Stimulated activated CD8-positive, alpha-beta memory T cell treated with anti-CD3 and anti-CD28 coated beads, Interleukin-2, amount 100 ng/mL, for 1 hour (primary cell): ENCODE data around the gene RAPGEF1.

Experiments used
- DNase-seq, 2 donors: peaks; one replicate each; pipeline ENCODE4 v3.0.0-alpha.2; 2020; ENCODE audit warnings: low read depth in 2 of 2

Gene RAPGEF1

GRCh38 chr9:131706608-131706970 lies 33.3 kb downstream of the RAPGEF1 start:
- no peak for DNase-seq

- no peak for DNase-seq
Observed at GRCh38 chr9:131704988-131705387, 34.9 kb downstream of the RAPGEF1 start.

DNA sequence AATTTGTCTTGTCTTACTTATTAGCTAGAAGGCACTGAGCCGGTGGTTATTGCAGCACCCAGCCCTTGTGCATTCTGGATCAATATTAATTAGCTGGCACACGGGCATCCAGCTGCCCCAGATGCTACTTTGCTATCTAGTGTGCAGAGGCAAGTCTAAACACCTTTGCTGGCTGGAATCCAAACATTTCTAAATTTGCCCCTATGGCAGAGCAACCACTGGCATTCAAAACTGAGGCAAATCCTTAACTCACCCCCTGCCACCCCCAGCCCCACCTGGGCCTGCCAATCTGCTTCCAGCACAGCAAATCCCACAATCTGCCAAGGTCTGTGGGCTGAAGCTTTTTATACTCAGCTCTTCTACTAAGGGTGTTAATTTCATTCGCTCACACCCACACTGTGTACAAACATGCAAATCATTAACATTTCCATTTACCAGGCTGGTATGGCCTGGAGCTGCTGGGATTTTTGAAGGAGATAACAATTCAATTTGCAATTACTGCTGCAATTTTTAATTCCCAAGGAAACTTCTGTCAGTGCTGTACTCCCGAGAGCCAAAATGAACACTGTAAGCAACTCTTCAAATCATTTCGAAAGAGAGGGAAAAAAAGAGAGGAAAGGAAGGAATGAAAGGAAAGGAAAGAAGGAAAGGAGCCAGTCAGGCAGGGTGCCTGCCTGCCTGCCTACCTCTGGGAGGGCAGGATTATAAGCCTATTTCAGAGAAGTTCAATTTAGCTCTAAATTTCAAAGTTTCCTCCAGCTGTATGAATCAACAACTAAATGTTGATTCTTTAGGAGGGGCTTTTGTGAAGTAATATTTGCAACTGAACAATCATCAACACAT lies 35.5 kb downstream of the RAPGEF1 start:
- no peak for DNase-seq

DNA sequence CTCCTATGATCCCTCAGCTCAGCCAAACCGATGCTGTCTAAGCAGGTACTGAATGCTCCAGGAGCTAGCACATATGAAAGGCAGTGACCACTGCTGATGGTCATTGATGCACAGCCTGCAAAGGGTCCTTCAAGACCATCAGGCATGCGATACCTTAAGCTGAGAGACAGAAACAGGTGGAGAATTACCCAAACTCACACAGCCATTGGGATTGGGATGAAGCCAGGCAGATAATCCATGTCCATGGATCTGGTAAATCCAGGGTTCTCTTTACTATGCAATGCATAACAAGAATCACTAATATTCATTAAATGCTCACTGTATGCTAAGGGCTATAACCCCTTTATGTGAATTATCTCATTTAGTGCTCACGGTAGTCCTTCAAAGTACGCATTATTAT lies 36.2 kb downstream of the RAPGEF1 start:
- DNase-seq = no peak

DNA sequence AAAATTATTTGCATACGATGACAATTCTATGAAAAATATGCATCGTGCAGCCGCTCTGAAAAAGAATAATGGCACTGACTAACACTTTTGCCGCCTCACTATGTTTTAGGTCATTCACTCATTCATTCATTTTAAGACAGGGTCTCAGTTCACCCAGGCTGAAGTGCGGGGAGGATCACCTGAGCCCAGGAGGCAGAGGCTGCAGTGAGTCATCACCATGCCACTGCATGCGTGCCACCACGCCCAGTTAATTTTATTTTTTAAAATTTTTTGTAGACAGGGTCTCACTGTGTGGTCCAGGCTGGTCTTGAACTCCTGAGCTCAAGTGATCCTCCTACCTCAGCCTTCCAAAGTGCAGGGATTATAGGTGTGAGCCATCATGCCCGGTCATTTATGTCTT lies 37.0 kb downstream of the RAPGEF1 start:
- no peak for DNase-seq

DNA sequence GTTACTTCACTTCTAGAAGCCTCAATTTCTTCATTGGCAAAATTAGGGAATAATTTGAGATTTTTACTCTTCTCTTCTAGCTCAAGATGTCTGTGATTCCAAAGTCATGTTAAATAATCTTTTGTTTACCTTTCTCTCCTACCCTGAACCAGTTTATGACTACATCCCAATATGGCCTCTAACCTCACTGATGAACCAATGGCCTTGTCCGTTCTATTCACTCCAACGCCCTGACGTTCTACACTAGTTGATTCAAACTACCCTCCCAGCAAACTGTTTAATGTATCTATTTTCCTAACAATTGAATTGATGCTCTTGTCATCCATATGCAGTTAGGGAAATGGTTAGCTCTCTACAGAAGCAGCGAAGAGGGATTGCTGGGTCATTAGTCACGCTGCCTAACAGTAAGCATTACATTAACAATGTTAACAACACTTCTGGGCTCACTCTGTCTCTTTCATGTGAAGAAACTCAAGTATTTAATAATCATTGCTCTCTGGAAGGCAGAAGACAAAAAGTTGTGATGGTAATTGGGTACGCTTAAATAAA lies 38.0 kb downstream of the RAPGEF1 start:
- DNase-seq = no peak

DNA sequence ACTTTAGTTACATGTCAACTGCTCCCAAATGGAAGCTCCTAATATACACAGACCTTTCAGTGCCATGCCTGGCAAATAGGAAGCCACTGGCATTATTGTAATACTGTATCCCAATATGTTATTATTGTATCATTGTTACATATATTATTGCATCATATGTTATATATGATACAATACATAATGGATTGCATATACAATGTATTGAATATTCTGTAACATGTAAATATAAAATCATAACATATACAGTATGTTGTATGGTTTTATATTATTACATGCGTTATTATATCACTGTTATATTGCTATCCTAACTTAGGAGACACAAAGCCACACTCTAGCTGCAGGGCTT lies 38.5 kb downstream of the RAPGEF1 start:
- no peak for DNase-seq

DNA sequence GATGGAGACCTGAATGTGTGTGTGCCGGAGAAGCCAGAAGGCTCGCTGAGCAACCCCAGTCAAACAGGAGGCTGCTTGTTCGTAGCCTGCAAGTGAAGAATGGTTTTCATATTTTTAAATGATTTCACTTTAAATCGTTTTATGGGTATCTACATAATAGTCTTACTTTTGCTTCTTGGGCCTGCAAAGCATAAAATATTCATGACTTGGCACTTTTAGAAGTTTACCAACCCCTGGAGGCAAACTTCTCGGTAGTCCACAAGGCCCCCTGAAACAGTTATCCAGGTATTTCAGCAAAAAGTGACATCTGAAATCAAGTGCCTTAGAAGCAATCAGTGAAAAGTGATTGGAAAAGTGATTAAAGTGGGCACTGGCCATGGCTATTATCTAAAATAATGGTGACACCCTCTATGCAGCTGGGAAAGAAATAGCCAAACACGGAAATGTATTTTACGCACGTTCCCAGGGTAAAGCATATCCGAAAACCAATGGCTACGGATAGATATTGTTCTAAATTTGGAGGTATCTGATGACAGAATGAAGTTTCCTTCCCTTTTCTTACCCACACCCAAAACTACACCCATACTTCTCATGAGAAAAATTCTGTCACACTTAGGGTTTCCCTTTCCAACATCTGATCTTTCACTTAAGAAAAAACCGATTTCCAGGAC lies 39.0 kb downstream of the RAPGEF1 start:
- no peak for DNase-seq

DNA sequence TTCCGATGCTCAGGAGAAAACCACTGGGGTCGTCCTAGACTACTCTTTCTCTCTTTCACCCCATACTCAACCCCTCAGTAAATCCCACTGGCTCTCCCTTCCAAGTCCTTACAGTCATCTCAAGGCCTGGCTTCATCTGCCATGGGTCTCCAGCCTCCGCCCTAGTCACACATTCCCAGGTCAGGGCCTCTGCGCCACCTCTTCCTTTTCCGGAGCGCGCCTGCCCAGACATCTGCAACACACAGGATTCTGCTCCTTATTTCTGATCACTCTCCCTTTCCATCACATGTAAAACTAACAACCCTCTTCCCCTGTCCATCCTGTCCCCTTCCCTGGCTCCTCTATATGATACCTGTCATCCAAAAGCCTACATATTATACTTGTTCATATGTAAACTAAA lies 39.8 kb downstream of the RAPGEF1 start:
- DNase-seq = no peak

DNA sequence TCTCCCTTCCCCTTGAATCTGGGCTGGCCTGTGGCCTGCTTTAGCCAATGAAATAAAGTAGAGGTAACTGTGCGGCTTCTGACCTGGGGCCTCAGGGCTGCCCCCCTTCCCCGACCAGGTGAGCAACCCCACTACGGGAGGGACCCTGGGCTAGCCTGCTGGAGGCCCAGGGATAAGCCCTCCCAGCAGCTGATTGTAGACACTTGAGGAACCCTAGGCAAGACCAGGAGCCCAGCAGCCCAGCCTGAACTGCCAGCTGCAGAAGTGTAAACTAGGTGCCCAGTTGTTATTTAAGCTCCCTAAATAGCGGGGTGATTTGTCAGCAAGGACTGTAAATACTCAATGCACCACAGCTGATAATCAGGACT lies 41.3 kb downstream of the RAPGEF1 start:
- DNase-seq = no peak

GRCh38 chr9:131697908-131698617 lies 41.8 kb downstream of the RAPGEF1 start:
- DNase-seq = no peak

- DNase-seq = no peak
Observed at GRCh38 chr9:131697097-131697496, 42.8 kb downstream of the RAPGEF1 start.

DNA sequence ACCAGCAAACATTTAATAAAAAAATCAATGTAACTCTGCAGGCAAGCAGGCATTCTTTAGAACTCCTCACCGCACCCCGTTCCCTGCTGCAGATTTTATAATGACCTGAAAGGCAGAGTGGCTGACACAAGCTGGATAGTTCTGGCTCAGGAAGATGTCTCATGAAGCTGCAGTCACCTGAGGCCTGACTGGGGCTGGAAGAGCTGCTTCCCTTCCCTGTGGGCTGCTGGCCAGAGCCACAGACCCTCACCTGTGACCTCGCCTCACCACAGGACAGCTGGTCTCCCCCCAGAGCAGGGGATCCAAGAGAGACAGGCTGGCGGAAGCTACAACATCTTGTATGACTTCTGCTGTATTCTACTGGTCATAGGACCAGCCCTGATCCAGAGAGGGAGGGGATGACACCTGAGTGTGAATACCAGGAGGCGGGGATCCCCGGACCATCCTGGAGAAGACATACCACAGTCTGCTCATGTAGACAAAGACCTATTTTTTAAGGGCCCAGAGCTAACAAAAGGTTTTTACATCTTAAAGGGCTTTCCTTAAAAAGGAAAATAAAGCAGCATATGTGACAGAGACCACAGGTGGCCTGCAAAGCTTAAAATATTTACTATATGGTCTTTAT lies 43.9 kb downstream of the RAPGEF1 start:
- no peak for DNase-seq

DNA sequence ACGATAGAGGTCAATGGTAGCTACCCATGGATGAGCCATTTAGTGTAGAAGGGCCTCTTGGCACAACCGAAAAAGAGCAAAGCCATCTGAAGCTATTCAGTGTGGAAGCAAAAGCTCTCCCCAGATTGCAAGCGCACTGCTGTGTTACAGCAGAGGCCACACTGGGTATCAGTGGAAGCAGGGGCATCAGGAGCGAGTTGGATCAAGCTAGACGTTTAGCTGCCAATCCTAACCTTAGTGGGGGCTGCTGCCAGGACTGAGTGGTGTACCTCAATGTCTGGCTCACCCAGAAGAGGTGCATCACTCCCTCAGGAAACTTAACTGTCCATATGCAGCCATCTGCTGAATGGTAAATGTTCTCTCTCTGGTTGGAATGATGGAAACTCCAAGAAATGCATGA lies 44.5 kb downstream of the RAPGEF1 start:
- no peak for DNase-seq

DNA sequence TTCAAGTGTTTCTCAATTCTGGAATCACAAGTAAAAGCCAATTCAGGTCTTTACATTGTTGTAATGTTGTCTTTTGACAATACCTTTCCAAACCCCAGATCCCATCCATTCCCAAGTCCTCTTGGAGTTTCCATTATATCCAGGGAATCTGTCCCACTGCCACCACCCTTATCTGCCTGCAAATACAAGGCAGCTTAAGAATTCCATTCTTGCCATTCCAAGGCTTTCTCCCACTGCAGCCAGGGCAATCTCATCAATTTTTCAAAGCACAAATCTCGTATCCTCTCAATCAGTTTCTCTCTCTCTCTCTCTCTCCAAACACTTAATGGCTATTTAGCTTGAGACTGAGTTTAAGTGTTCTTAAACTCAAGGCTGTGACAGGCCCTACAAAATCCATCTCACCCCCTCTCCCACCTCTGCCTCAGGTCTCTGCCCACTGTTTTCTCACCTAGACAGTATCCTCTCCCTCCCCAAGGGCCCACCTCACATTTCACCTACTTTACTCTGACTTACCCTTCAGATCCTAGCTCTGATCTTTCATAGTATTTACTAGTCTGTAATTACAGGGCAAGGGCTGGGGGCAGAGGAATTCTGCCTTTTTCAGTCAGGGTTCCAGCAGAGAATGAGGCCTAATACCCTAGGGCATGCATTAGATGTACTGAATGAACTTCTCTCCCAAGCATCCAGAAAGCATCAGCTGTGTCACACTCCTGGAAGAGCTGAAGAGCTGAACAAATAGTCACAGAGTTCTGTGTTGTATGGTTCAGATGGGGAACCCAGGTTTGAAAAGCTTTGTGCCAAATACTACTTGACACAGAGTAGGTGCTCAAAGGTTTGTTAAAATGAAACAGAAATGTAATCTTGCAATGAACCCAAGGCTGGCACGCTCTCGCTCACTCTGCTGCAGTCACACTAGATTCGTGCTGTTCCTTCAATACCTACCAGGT lies 46.0 kb downstream of the RAPGEF1 start:
- DNase-seq = no peak

DNA sequence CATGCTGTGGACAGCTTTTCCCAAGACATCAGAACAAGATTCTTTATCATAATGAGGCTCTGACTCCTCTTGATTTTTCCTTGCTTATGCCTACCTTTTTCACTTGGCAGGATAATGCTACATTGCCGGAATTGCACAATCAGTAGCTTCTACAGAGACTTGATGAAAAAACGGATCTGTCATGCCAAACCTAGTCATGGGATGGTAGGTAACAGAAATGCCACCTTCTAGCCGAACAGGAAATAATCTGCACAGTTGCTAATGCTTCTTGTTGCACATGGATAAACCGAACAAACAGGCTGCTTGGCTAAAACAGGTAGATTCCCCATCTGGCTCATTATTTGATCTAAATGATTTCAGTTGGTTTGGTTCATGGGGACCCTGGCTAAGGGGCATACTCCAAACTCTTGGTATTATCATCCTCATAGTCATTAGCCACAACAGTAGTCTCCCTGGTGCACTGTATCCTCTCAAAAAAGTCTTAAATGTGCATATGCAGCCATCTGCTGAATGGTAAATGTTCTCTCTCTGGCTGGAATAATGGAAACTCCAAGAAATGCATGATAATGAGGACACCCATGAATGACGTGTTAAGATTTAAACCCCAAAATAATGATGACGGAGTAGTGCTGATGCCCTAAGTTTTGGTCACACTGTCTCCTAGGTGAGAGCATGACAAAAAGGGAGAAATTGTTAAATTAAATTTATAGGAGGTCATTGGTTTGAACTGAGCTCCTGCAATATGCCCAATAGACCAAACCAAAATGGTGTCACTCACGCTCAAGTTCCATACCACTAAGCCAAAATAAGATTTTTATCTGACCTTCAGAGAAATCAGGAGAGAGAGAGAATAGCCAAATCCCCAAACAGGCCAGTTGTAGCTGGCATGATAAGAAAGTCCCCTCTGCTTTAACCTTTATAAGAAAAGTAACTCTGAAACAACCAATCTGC lies 47.0 kb downstream of the RAPGEF1 start:
- no peak for DNase-seq

DNA sequence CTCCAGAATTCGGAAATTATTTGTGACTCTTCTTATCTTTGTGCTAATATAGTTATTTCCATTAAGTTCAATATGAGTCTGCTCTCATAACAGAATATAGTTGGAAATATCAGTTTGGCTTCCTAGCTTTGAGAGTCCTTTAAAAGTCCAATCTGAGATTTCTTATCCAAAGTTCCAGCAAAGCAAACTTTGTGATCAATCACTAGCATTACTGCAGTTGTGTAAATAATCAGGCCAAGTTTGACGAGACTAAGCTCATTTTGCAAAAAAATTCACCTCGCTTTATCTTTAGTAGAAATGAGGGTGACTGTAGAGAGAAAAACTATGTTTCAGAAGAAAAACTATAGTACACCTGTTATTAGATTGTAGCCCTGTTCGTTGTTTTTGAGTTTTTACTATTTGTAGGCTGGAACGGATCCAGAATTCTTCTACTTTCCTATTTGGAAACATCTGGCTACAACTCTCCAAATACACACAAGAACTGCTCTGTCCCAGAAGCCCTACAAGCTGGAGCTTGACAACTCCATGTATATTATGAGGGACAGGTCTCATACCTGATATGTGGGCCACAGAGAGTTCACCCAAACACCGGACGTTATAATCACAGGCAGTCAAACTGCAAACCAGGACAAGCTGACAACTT lies 47.8 kb downstream of the RAPGEF1 start:
- no peak for DNase-seq

DNA sequence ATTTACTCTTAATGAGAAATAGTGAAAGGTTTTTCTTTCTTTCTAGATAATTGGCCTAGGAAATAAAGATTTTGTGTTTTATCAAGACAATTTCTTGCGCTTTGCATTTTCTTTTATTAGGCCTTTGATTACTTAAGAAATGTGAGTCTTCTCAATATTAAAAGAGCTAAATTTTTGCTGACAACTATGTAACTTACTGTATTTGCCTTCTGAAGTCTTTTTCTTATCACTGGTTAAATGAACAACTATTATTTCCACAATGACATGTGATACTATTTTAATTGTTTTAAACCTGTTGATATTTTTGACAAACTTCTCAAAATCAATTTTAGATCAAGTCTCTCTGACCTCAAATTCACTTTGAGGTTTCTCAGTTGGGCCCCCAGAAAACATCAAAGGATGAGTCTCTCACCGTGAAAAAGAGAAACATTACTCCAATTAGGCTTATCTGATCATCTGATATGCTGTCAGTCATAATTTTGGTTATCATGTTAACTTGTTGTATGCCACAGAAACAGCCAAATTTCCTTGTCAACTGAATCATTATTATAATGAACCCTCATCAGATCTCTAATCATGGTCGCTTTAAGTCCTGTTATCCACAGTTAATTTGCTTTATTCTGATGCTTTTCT lies 48.8 kb downstream of the RAPGEF1 start:
- DNase-seq = no peak

DNA sequence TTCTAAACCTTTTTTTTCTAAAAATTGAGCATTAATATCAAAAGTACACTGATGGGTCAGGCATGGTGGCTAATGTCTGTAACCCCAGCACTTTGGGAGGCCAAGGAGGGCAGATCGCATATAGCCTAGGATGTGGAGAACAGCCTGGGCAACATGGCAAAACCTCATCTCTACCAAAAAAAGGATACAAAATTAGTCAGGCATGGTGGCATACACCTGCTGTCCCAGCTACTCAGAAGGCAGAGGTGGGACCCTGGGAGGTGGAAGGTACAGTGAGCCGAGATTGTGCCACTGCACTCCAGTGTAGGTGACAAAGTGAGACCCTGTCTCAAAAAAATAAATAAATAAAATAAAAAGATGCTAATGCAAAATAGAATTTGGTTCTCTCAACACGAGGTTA lies 49.4 kb downstream of the RAPGEF1 start:
- no peak for DNase-seq
